Motor neuron (in vitro differentiated cells): ENCODE data around the gene C4orf33. TPM values are rescaled to one million over a fixed set of nuclear protein-coding genes. Genes with fewer than 3 reads are reported as not detected.
"Not testable (repeated sequence)": the region's sequence is repeated elsewhere in the genome, so short reads cannot be mapped to it uniquely, and the experiment has no call there.

Experiments
- ATAC-seq, 8 experiments: fragments of 200-7000 bp; cut with Tn5 transposase; replicated peaks in 6 of 8; 2 replicates each; pipeline ENCODE4 v1.8.0; 2021; ENCODE audit warnings: mild to moderate bottlenecking in 8 of 8, moderate library complexity in 8 of 8
- H3K27ac ChIP-seq, 2 donors: fragments of 250-450 bp; sonication (Bioruptor Pico); 2 replicates each; pipeline ENCODE4 v1.9.0; 2021; ENCODE audit warnings: antibody characterized with exemption in 2 of 2, mild to moderate bottlenecking in 2 of 2, moderate library complexity in 1 of 2
- H3K4me1 ChIP-seq, 2 donors: fragments of 250-450 bp; sonication (Bioruptor Pico); replicated peaks in 1 of 2; 2 replicates each; pipeline ENCODE4 v1.6.1; 2021; ENCODE audit warnings: antibody characterized with exemption in 2 of 2, mild to moderate bottlenecking in 2 of 2, moderate library complexity in 1 of 2
- H3K4me3 ChIP-seq, 5 donors: fragments of 250-450 bp; sonication (Bioruptor Pico); 2 replicates each; pipeline ENCODE4 v1.9.0; 2021; ENCODE audit warnings: antibody characterized with exemption in 5 of 5, mild to moderate bottlenecking in 5 of 5, moderate library complexity in 4 of 5
- WGBS, 10 experiments: fragments of 450-650 bp; shearing (Covaris generic); methylation state at CpG; one replicate each; pipeline ENCODE4 v1.0.0; 2022; 5-methylcytosine and 5-hydroxymethylcytosine counted together
- in situ Hi-C, 9 experiments: fragments of 400-800 bp; cut with MboI; loops; one replicate each; pipeline ENCODE4 v1.15.0; 2021; ENCODE audit warnings: low sequenced_read_pairs in 9 of 9, low pct_unique_long_range_greater_than_20kb in 2 of 9; ENCODE audit not compliant: unreplicated experiment in 9 of 9
- total RNA-seq, 8 experiments: library from RNA; unstranded; fragments of 300-600 nt; gene quantifications; 2 replicates each; pipeline versions ENCODE4 v1.2.3 to v1.2.4, GENCODE V29; 2022

Gene C4orf33
- 10 to 100 TPM; 10.9 to 24.7 (median 16.2) TPM for total RNA-seq

GRCh38 chr4:129095811-129096454 lies at the start of gene C4orf33:
Gene C4orf33 (plus strand): TSS chr4:129096152. CDS start chr4:129102611, 6,459 bp downstream.
- ATAC-seq, result peak in 4 of 8 experiments; percentile 8 to 19 (median 10)
- Histone ChIP-seq H3K4me1 (peaks cover 3 to 15% of the 10 kb centered on the region in 2 donors), H3K4me3 (peak within 1 kb of the TSS; percentile 33 to 50 (median 43)), H3K27ac (peak within 1 kb of the TSS in 1 of 2 donors; percentile 28)
- in situ Hi-C loops, result no loop called here
- 0 to 20% (median 2%) methylated on average over 1 to 14 of the region's 14 CpGs for WGBS, 10 experiments

- H3K4me1 ChIP-seq, result no peaks in the 10 kb centered on the region
These were observed 36.9 kb upstream of the C4orf33 start for GRCh38 chr4:129059028-129059427.

GRCh38 chr4:129062580-129062979 lies 33.4 kb upstream of the C4orf33 start:
- WGBS, 10 experiments, result 70 to 100% (median 94%) methylated on average over 1 to 3 of the region's 3 CpGs
- in situ Hi-C loops, result no loop called here
- ATAC-seq, result no peak

More at GRCh38 chr4:129059028-129059427, 36.9 kb upstream of the C4orf33 start:
- in situ Hi-C loops, result no loop called here
- H3K4me3 ChIP-seq, result no peak overlapping the region
- ATAC-seq, result no peak
- H3K27ac ChIP-seq, result no peak overlapping the region

GRCh38 chr4:129063640-129064039 lies 32.3 kb upstream of the C4orf33 start:
- in situ Hi-C loops, result no loop called here
- H3K4me3 ChIP-seq, result no peak overlapping the region
- 80 to 100% (median 88%) methylated on average over 1 to 2 of the region's 2 CpGs; no CpG with 5 or more reads in 5 of the 10 experiments for WGBS, 10 experiments
- no peaks in the 10 kb centered on the region for H3K4me1 ChIP-seq
- ATAC-seq, result no peak
- H3K27ac ChIP-seq, result no peak overlapping the region

More at GRCh38 chr4:129062580-129062979, 33.4 kb upstream of the C4orf33 start:
- H3K4me3 ChIP-seq, result no peak overlapping the region
- H3K27ac ChIP-seq, result no peak overlapping the region
- H3K4me1 ChIP-seq, result no peaks in the 10 kb centered on the region

- Histone ChIP-seq H3K4me3 (no peak overlapping the region), H3K27ac (no peak overlapping the region), H3K4me1 (no peaks in the 10 kb centered on the region)
- in situ Hi-C loops, result no loop called here
- ATAC-seq, result peak in 1 of 8 experiments; percentile 69
These were observed 31.2 kb upstream of the C4orf33 start for GRCh38 chr4:129064717-129065116.

- ATAC-seq, H3K4me1 ChIP-seq, H3K4me3 ChIP-seq, H3K27ac ChIP-seq, in situ Hi-C loops: not testable (repeated sequence)
- 79 to 100% (median 94%) methylated on average over 1 to 2 of the region's 2 CpGs; no CpG with 5 or more reads in 1 of the 10 experiments for WGBS, 10 experiments
These were observed 26.4 kb upstream of the C4orf33 start for GRCh38 chr4:129069537-129069936.

GRCh38 chr4:129077326-129077725 lies 18.6 kb upstream of the C4orf33 start:
- H3K4me3 ChIP-seq, result no peak overlapping the region
- no peaks in the 10 kb centered on the region for H3K4me1 ChIP-seq
- in situ Hi-C loops, result no loop called here
- ATAC-seq, result no peak
- H3K27ac ChIP-seq, result no peak overlapping the region

GRCh38 chr4:129080129-129080528 lies 15.8 kb upstream of the C4orf33 start:
- Histone ChIP-seq H3K4me3 (no peak overlapping the region), H3K4me1 (no peaks in the 10 kb centered on the region), H3K27ac (no peak overlapping the region)
- in situ Hi-C loops, result no loop called here
- ATAC-seq, result no peak

GRCh38 chr4:129082302-129082701 lies 13.7 kb upstream of the C4orf33 start:
- no peaks in the 10 kb centered on the region for H3K4me1 ChIP-seq
- WGBS, 10 experiments, result 94 to 100% (median 97%) methylated on average over 4 to 5 of the region's 5 CpGs
- in situ Hi-C loops, result no loop called here
- H3K4me3 ChIP-seq, result no peak overlapping the region
- H3K27ac ChIP-seq, result no peak overlapping the region
- ATAC-seq, result no peak

GRCh38 chr4:129085472-129085871 lies 10.5 kb upstream of the C4orf33 start:
- in situ Hi-C loops, result no loop called here
- WGBS, 10 experiments, result 67 to 100% (median 97%) methylated on average over 1 to 3 of the region's 4 CpGs; no CpG with 5 or more reads in 1 of the 10 experiments
- Histone ChIP-seq H3K4me3 (no peak overlapping the region), H3K4me1 (peaks cover 0 to 6% of the 10 kb centered on the region in 2 donors), H3K27ac (no peak overlapping the region)
- ATAC-seq, result no peak

- Histone ChIP-seq H3K4me3 (no peak overlapping the region), H3K27ac (no peak overlapping the region), H3K4me1 (peaks cover 3 to 18% of the 10 kb centered on the region in 2 donors)
- no peak for ATAC-seq
- WGBS, 10 experiments, result 95 to 100% (median 100%) methylated on average over 1 to 2 of the region's 2 CpGs
- in situ Hi-C loops, result no loop called here
These were observed 8.4 kb upstream of the C4orf33 start for GRCh38 chr4:129087516-129087915.

- H3K4me1 ChIP-seq, result peaks cover 3 to 25% of the 10 kb centered on the region in 2 donors
- ATAC-seq, result no peak
- WGBS, 10 experiments, result 0 to 1% (median 0%) methylated on average over 2 to 11 of the region's 11 CpGs
- in situ Hi-C loops, result no loop called here
- H3K27ac ChIP-seq, result peak overlapping the region; percentile 69 to 79
- H3K4me3 ChIP-seq, result peak overlapping the region; percentile 58 to 92 (median 81)
These were observed 3.2 kb upstream of the C4orf33 start for GRCh38 chr4:129092631-129093190.

- H3K27ac ChIP-seq, result peak within 1 kb of the TSS; percentile 69 to 79
- ATAC-seq, result peak; percentile 92 to 99 (median 97)
- in situ Hi-C loops, result no loop called here
- H3K4me1 ChIP-seq, result peaks cover 3 to 25% of the 10 kb centered on the region in 2 donors
- peak within 1 kb of the TSS; percentile 58 to 92 (median 81) for H3K4me3 ChIP-seq
- 0 to 1% (median 0%) methylated on average over 5 to 18 of the region's 57 CpGs; no CpG with 5 or more reads in 4 of the 10 experiments for whole genome bisulfite sequencing, 10 experiments
These were observed 2.6 kb upstream of the C4orf33 start, which contains the start of gene SCLT1 for GRCh38 chr4:129093191-129093920. Gene SCLT1 (minus strand): TSS chr4:129093539. CDS start chr4:129093103, 436 bp downstream.
